ENCODE results near the gene KCTD20.
"Not testable (repeated sequence)": the region's sequence is repeated elsewhere in the genome, so short reads cannot be mapped to it uniquely, and the experiment has no call there.

KCTD20 gene

DNA sequence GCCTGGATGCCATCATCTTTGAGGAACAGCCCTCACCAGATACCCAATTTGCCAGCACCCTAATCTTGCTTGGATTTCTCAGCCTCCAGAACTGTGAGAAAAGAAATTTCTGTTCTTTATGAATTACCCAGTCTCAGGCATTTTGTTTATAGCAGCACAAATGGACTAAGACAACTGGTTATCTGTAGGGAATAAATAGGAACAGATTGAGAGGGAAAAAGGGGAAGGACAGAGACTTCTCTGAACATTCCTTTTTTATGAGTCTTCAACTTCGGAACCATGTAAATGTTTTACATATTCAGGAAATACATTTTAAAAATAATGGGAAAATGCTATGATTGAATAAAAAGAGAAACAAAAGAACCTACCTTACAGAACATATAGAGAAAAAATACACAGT is 20.9 kb downstream of the KCTD20 start:
- no peak for DNase-seq (ENCODE audit: low read depth)
- TF ChIP-seq, protein P1, sequence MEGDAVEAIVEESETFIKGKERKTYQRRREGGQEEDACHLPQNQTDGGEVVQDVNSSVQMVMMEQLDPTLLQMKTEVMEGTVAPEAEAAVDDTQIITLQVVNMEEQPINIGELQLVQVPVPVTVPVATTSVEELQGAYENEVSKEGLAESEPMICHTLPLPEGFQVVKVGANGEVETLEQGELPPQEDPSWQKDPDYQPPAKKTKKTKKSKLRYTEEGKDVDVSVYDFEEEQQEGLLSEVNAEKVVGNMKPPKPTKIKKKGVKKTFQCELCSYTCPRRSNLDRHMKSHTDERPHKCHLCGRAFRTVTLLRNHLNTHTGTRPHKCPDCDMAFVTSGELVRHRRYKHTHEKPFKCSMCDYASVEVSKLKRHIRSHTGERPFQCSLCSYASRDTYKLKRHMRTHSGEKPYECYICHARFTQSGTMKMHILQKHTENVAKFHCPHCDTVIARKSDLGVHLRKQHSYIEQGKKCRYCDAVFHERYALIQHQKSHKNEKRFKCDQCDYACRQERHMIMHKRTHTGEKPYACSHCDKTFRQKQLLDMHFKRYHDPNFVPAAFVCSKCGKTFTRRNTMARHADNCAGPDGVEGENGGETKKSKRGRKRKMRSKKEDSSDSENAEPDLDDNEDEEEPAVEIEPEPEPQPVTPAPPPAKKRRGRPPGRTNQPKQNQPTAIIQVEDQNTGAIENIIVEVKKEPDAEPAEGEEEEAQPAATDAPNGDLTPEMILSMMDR (IDR thresholded peaks at IDR 0.05; ENCODE audit: low read depth, low read length, missing control alignments) = no peak

DNA sequence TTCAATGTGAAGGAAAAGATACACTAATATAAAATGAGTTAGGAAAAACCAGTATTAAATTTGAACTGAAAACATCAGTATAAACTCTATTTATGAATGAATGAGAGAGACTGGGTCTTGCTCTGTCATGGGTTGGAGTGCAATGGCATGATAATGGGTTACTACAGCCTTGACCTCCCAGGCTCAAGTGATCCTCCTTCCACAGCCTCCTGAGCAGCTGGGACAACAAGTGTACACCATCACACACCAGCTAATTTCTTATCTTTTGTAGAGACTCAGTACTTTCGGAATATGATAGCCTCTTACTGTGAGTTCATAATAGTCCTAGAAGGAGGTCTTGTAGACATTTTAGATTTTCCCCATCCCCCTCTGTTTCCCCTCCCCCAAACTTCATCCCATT is 21.4 kb downstream of the KCTD20 start:
- TF ChIP-seq, protein P1 (IDR thresholded peaks at IDR 0.05; ENCODE audit: low read depth, low read length, missing control alignments) = no peak
- no peak for DNase-seq (ENCODE audit: low read depth)
- H3K4me3 ChIP-seq (ENCODE audit: low read depth, low read length) = no peak overlapping the region

More for the DNA sequence above, 20.9 kb downstream of the KCTD20 start:
- H3K4me3 ChIP-seq (ENCODE audit: low read depth, low read length) = no peak overlapping the region

DNA sequence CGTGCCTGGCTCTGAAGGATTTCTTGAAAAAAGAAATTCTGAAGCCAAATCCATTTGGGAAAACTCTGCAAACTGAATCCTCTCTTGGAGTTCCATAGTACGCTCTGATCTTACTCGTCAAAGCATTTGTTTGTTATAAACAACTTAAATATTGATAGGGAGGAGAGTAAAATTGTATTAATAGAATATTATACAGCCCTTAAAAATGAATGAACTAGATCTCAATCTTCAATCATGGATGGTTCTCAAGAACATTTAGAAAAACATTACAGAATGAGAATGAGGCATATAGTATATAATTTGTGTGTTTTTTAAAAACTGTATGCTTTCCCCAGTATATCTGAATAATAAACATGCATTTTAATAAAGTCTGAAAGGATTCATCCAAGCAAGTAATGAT is 24.8 kb downstream of the KCTD20 start:
- no peak overlapping the region for H3K4me3 ChIP-seq (ENCODE audit: low read depth, low read length)
- TF ChIP-seq, protein P1 (IDR thresholded peaks at IDR 0.05; ENCODE audit: low read depth, low read length, missing control alignments) = no peak
- DNase-seq (ENCODE audit: low read depth) = no peak

DNA sequence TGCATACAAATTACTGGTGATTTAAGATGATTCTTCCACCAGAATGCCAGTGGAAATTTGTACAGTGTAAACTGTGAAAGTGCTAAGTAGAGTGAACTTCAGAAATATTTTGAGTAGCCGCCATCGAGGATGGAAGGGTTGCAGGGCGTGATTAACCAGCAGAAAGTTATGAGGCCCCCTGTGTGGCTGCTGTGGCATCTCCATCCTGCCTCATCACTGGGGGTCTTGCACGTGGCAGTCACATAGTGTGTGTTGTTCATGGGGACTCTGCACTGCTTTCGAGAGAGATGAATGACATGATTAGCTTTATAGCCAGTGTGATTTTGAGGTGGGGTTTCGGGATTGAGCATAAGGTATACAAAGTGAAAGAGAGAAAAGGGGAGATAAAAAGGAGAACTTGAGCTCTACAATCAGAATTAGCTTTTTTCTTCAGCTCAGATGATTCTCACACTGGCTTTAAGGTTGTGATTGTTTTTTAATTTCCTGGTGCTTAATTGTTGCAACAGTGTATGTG is 26.4 kb downstream of the KCTD20 start:
- DNase-seq (ENCODE audit: low read depth) = no peak
- no peak overlapping the region; the same call in 1 of the 2 replicates for H3K4me3 ChIP-seq (ENCODE audit: low read depth, low read length)
- TF ChIP-seq, protein P1 (IDR thresholded peaks at IDR 0.05; ENCODE audit: low read depth, low read length, missing control alignments) = no peak

DNA sequence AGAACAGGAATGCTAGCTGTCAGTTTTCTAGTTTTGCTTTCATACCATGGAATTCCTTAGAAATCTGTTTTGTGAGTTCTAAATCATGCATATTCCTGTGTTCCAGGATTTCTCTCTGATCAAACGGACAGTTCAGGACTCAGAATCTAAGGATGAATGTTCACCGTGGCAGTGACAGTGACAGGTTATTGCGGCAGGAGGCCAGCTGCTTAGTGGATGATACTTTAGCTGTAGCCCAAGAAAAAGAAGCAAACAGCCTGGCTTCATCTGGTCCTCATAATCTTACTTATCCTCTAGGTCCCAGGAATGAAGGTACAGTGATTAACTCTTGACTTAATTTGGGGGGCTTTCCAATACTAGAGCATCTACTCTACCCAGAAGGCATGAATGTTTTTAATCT is 27.1 kb downstream of the KCTD20 start:
- TF ChIP-seq, protein P1 (IDR thresholded peaks at IDR 0.05; ENCODE audit: low read depth, low read length, missing control alignments) = no peak

DNA sequence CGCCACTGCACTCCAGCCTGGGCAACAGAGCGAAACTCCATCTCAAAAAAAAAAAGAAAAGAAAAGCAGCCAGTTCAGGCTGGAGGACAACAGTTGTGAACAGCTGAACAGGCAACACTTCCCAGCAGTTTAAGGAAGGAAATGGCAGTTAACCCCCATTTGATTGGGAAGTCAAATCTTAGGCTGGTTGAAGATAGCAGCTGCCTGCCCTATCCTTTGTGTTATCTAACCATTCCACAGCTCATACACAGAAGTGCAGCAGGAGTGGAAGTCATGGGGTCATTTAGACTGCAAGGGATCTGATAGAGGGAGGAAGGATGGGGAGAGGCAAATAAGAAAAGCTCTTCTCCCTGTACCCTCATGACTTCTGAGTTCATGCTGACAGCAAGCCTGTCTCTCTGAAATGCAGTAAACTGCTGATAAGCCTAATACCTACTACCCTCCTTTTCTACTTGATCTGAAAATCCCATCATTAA is 35.3 kb downstream of the KCTD20 start:
- TF ChIP-seq, protein P1 (IDR thresholded peaks at IDR 0.05; ENCODE audit: low read depth, low read length, missing control alignments) = no peak
- DNase-seq (ENCODE audit: low read depth) = no peak
- H3K4me3 ChIP-seq (ENCODE audit: low read depth, low read length) = no peak overlapping the region

More for the DNA sequence above, 27.1 kb downstream of the KCTD20 start:
- H3K4me3 ChIP-seq (ENCODE audit: low read depth, low read length) = no peak overlapping the region
- no peak for DNase-seq (ENCODE audit: low read depth)

DNA sequence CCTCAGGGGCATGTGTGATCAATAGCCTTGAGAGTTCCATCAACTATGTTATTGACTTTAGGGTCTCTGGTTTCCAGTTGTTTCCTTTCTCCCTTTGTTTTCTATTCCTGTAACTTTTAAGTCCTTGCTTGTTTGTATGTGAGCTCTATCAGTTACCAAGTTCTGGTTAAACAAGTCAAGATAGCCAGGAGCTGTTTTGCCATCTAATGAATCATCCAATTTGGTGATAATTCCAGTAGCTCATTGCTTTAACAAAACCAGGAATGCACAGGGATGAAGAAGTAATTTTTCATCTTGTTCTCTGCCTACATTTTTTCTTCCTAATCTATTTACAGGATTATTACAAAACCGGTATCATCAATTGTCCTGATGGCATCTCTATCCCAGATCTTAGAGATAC is 36.5 kb downstream of the KCTD20 start:
- TF ChIP-seq, protein P1 (IDR thresholded peaks at IDR 0.05; ENCODE audit: low read depth, low read length, missing control alignments) = no peak
- H3K4me3 ChIP-seq (ENCODE audit: low read depth, low read length) = no peak overlapping the region
- no peak for DNase-seq (ENCODE audit: low read depth)

DNA sequence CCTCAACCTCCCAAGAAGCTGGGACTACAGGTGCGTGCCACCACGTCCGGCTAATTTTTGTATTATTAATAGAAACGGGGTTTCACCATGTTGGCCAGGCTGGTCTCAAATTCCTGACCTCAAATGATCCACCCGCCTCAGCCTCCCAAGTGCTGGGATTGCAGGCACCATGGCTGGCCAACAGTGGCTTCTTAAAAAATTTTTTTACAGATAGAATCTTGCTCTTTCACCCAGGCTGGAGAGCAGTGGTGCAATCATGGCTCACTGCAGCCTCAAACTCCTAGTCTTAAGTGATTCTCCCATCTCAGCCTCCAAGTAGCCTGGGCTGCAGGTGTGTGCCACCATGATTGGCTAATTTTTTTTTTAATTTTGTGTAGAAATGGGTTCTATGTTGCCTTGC is 40.5 kb downstream of the KCTD20 start:
- not testable (repeated sequence) for DNase-seq (ENCODE audit: low read depth); H3K4me3 ChIP-seq (ENCODE audit: low read depth, low read length)
